RPMI7951 (cell line): ENCODE results near the gene TOP1. TPM values are rescaled to one million over a fixed set of nuclear protein-coding genes. Genes with fewer than 3 reads are reported as not detected.
"Not testable (repeated sequence)": the region's sequence is repeated elsewhere in the genome, so short reads cannot be mapped to it uniquely, and the experiment has no call there.

Experiments
- DNase-seq: peaks from one replicate; pipeline ENCODE4 v3.0.0-alpha.2; 2012; ENCODE audit warnings: low read depth
- total RNA-seq: library from RNA; depleted of rRNA; stranded (reverse); fragments of >200 nt; shearing (Covaris generic); gene quantifications from 2 replicates; pipeline ENCODE4 v1.2.3, GENCODE V29; 2014

Gene TOP1
- total RNA-seq, 1 experiment from 2014 or later, result 18.5 TPM

DNA sequence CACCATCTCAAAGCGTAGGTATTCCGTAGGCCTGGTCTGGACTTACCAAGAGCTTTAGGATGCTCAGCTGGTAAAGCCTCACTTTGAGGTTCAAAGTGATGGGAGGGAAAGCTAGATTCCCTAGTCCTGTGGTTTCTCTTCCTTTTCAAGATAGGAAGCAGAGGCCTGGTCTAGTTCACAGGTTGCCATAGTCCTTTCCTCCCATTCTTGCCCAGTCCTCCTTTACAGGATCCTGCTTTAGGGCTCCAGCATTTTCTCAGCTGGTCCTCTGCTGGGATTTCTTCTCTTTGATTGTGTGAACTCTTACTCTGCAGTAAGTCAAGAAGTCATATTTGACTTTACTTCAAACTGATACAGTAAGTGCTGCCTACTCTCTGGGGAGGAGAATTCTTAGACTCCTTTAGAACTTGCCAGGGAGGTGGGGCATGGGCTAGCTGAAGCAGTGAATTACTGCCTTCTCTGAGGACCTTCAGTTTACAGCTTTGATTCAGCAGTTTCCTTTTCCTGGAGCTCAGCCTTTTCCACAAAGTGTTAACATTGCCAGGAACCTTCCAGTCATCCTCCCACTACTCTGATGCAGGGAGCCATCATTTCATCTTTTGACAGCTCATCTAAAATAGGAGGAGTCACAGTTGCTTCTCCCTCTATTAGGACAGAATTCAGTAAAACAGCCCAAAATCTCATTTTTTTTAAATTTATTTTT lies 65.9 kb downstream of the TOP1 start:
- DNase-seq, result no peak

DNA sequence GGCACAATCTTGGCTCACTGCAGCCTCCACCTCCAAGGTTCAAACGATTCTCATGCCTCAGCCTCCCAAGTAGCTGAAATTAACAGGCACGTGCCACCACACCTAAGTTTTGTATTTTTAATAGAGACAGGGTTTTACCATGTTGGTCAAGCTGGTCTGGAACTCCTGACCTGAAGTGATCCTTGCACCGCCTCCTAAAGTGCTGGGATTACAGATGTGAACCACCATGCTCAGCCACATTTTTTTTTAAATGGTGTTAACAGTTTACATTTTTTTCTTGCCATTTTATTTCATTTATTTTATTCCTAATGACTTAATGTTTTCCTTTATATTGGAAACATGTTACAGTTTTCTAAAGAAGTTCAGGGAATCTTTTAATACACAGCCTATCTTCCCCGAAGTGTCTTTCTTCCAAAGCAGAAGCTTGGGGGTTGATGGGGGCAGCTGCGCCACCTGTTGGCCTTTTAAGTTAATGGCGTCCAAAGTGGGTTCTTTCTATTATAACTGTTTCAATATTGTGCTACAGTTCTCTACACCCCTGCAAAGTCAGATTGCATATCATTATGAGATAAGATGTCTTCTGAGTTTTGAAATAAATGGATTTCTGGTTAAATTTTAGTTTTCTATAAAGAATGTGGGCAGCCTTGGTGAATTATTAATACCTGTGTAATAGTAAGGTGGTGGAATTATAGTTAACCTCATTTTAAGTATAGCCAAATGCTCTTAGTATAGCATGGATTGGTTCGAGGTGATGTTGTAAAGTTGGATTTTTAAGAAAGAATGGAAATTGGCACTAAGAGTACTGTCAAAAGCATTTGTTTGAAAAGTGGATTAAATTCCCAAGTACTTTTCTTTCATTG lies 66.7 kb downstream of the TOP1 start:
- peak; percentile 68 for DNase-seq

DNA sequence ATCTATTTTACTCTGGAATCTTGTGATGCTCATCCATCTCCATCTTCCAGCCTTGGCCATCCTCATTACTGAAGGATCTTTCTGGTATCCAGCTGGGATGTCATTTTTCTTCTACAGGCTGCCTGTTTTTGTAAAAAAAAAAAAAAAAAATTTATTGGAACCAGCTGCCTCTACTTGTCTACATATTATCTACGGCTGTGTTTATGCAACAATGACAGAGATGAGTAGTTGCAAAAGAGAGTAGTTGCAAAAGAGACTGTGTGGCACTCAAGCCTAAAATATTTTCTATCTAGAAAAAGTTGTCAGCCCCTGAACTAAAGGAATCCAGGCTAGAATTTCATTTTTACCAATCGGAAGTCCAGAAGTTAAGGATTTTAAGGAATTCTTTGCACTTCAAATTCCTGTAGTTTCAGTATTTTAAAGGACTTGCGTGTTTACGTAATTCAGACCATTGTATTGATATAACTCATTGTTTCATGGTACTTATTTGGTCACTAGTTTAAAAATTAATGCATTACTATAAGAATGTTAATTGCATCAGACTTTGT lies 70.2 kb downstream of the TOP1 start:
- no peak for DNase-seq

DNA sequence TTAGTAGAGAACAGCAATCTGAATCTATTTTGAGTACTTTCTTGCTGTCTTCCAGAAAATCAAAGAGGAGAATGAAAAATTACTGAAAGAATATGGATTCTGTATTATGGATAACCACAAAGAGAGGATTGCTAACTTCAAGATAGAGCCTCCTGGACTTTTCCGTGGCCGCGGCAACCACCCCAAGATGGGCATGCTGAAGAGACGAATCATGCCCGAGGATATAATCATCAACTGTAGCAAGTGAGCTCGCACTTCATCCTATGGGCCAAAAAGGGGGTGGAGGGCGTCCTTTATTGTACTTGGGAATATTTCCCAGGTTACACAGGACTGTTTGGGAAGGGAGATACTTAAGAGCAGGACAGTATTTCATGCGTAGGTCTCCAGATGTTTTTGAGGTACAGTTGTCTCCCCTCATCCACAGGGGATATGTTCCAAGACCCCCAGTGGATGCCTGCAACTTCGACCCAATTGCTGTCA lies 71.4 kb downstream of the TOP1 start:
- no peak for DNase-seq

DNA sequence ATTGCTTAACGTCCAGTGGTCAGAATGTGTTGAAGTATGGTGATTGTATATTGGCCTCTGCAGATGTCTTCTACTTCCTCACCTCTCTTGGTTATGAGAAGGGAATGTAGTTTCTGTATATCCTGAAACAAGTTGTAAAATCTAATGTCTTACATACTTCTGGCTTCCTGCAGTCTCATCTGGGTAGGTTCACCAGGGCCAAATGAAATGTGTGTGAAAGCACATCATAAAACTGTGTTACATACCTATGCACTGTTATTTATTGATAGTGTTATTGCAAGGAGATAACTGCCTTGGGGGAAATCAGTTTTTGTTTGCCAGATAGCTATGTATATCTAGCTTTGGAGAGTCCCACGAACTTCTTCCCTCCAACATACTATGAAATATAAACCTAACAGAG lies 73.0 kb downstream of the TOP1 start:
- DNase-seq, result no peak

DNA sequence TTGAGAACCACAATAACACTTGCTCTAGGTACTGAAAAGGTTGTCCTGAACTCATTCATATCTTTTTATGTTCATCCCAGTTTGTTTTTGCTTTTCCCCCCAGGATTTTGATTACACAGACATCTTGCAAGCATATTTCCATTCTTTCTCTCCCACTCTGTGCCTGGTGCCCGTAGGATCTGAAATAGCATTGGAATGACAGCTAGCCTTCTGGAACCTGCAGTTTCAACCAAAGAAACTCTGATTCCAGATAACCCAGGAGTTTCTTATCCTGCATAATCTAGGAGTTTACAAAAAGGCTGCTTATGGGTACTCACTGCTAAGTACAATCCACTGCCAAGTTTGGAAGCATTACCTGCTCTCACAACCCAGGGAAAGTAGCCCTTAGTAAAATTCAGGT lies 79.9 kb downstream of the TOP1 start:
- no peak for DNase-seq

DNA sequence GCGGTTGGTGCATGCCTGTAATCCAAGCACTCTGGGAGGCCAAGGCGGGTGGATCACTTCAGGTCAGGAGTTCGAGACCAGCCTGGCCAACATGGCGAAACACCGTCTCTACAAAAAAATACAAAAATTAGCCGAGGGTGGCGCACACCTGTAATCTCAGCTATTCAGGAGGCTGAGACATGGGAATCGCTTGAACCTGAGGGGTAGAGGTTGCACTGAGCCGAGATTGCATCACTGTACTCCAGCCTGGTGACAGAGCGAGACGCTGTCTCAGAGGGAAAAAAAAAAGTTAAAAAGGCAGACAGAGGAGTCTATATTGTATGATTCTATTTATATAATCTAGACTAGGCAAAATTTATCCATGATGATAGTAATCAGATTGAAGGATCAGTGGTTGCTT lies 81.4 kb downstream of the TOP1 start:
- DNase-seq, result no peak

DNA sequence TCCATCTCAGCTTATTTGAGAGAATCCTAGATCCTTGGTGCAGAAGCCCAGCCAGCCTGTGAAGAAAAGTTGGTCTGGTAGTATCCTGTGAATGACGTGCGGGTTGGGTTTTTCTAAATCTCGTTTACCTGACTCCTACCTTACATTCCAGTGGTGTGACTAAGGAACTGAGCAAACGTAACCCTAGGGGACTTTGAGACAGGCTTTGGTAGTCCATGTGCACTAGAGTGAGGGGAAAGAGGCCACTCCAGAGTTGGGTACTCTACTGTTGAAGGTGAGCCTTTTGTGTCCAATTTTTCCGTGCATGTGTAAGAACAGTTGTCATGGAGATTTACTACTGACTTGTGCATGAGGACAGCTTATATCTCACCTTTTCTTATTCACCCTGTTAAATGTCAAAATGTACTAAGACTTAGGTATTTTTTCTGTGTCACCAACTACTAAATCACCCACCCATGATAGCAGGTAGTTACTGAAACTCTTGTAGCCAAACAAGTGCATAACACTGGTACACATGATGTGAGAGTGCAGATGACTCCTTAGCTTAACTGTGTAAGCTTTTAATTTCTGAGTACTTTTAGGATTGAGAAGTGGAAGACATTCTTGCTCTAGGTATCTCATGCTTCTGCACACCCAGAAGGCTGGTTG lies 82.4 kb downstream of the TOP1 start:
- DNase-seq, result no peak

DNA sequence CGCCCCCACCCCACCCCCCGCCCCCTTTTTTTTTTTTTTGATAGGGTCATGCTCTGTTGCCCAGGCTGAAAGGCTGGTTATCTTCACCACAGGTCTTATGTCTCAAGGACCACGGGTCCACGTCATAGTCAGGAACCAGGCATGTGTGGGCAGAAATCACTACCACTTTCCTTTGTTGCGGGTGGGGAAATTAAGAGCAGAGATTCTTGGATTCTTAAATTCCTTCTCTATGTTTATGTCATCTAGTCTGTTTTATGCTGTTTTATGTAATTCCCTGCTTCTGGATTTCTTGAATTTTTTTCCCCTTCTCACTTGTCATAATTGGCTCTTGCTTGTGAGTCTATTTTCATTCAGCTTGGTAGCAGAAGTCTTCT lies 82.9 kb downstream of the TOP1 start:
- DNase-seq, result no peak

DNA sequence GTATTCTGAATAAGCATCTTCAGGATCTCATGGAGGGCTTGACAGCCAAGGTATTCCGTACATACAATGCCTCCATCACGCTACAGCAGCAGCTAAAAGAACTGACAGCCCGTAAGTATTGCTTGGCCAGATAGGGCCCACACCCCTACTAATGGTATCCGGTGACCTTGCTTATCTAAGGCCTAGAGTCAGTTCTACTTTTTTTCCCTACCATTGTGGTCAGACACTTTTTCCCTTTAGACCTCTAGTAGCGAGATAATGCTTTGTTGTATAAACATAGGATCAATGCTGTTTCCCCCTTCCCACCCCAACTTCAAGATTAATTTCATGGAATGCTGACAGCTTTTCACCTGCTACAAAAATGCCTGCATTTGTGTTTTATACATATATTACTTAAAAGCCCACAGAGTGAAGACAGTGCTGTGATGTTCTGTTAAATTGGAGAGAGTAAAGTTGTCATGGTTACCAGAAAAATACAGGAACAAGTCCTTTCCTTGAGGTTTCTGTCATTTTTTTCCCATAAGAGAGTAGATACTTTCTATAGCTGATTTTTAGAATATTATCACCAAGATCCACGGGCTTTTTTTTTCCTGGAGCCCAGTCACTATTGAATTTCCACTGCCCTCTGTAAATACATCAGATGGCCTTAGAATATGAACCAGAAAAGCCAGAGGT lies 87.8 kb downstream of the TOP1 start:
- no peak for DNase-seq

DNA sequence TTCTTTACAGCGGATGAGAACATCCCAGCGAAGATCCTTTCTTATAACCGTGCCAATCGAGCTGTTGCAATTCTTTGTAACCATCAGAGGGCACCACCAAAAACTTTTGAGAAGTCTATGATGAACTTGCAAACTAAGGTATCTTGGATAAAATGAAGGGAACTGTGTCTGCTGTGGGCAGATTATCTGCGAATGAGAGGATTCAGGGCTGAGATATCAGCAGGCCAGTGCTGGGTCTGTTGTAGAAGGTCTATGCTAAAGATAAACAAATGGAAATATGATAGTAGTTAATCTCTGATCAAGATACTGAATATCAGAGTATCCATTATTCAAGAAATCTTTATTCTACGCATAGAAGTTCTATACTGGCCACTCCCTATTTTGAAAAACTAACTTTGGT lies 89.5 kb downstream of the TOP1 start:
- DNase-seq, result not testable (repeated sequence)

DNA sequence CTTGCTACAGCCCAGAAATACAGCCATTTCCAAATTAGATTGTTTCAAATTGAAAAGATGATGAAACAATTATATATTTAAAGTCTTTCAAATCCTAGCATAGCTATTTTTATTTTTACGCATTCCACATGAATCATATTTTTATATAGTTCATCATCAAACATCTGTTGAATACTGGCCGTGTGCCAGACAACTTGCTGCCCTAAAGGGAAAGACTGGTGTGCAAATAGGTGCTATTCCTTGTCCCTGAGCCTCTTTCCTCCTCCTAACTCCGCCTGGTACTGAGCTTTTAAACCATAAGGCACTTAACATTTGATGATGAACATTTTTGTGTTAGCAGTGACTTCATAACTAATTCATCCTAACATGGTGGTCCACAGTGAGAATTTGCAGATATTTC lies 90.0 kb downstream of the TOP1 start:
- DNase-seq, result no peak

DNA sequence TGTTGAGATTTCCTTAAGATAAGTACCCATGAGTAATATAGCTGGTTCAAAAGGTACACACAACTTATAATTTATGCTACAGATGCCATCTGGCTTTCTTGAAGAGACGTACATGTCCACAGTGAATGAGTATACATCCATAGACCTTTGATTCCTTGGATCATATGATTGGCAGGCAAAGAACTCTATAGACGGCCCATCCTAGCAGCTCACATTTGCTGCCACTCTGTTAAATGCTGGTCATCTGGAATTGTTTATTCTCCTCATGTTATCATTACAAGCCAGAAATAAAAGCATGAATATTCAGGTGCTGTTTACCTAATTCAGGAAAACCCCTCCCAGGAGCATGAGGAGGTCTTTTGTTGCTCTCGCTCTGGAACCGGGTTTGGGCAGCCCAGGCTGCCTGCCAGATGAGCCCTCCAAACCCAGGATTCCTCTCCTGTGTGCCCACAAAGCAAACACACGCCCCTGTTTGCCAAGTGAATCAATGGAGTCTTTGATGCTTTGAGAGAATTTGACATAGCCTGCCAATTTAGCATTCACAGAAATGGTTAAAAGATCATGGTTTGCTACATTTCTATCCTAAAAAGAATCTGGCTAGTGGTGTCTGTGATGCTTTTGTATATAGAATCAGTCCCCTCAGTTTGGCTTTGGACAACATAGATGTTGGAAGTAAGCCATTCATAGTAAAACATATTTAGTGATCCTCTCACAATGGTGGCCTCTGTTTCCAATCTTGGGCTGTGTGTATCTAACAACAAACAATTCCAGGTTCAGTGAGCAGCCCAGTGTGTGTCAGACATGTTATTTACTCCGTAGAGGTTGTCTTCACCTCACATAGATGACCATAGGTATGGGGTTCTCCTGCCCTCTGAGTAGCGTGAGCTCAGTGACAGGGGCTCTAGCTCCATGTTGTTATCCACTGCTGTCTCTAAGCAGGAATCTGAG lies 91.3 kb downstream of the TOP1 start:
- peak; percentile 45 for DNase-seq

DNA sequence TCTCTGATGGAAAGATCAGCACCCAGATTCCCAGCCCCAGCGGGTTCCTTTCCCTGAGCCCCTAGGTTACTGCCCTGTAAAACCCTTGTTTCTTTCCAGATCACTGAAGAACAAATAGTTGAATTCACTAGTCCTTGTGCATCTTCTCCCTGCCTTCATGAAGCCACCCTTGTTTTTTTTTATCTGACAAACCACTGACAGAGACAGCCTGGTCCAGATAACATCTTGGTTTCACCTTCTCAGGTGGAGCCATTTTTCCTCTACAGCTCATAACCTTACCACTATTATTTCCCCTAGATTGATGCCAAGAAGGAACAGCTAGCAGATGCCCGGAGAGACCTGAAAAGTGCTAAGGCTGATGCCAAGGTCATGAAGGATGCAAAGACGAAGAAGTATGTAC lies 92.8 kb downstream of the TOP1 start:
- no peak for DNase-seq

DNA sequence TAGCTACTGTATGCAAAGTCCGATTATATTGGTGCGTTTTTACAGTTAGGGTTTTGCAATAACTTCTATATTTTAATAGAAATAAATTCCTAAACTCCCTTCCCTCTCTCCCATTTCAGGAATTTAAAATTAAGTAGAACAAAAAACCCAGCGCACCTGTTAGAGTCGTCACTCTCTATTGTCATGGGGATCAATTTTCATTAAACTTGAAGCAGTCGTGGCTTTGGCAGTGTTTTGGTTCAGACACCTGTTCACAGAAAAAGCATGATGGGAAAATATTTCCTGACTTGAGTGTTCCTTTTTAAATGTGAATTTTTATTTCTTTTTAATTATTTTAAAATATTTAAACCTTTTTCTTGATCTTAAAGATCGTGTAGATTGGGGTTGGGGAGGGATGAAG lies 95.0 kb downstream of the TOP1 start:
- no peak for DNase-seq

DNA sequence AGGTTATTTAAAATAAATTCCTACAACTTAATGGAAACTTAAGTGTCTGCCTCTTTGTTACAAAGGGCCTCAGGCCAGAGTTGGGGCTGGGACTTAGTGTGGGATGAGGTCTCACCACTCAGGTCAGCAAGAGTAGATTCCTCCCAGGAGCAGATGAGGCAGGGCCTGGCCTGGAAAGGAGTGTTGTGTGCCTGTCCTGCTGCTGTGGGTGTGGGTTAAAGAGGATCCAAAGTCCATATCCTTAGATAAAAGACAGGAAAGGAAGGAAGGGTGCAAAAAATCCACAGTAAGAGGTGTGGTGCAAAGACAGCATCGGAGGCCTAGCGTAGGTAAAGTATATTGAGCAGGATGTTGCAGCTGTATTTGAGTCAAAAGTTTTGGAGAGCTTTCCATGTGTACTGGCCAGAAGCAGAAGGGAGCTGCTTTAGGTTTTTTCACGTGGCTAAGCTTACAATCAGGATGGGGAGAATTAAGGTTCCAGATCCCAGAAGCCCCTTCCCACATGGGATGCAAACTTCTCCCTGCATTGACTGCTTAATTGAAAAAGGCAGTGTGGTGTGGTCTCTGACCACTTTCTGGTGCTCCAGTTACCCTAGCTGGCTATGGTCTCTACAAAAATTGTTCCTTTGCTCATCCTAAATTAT lies 96.0 kb downstream of the TOP1 start:
- no peak for DNase-seq

DNA sequence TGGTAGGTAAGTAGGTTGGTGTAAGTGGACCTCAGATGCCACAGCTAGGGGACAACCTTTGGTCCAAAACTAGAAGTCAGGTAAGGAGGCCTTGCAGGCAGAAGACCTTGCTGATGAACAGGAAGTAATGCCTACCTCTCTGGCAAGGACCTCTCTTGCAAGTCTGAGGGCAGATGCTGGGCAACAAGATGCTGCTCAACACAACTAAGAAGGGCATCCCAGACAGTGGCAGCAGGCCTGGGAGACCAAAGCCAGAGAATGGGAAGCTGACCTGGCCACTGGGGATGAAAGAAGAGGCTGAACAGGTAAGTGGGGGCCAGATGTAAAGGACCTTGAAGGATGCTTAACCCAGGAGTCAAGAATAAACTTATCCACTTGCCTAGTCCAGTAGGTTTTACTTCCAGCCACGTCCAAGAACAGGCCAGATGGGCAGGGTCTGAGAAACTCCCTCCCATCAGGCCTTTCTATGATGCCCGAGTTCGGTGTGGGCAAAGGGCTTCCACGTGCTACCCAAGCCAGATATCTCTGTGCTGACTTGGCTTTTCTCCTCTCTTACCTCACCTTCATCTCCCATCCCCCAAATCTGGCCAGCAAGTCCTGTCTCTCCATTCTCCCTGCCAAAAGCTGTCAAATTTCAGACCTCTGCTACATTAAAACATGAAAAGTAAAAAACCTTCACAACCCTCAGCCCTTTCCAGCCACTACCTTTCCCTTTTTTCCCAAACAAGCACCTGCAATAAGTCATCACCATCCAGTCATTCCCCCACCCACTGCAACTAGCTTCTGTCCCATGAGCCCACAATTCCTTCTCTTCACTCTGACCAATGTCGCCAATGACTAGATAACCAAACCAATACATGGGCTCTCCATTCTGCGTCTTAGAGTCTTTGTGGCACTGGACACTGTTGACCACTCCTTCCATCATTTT lies 97.2 kb downstream of the TOP1 start:
- no peak for DNase-seq

DNA sequence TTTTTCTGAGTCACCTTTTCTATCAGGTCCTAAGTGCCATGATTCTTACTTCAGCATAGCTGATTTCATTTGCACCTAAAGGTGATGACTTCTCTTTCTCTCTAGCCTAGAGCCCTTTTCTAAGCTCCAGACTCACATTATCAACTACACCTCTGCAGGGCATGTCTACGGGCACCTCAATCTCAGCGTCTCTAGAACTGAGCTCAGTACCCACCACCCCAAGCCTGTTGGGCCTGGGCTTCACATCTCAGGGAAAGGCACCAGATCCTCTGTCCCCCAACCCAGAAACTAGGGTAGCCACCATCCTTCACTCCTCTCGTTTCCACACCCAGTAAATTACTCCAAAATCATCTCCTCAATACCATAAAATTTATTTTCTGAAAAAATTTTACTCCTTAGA lies 98.1 kb downstream of the TOP1 start:
- no peak for DNase-seq

DNA sequence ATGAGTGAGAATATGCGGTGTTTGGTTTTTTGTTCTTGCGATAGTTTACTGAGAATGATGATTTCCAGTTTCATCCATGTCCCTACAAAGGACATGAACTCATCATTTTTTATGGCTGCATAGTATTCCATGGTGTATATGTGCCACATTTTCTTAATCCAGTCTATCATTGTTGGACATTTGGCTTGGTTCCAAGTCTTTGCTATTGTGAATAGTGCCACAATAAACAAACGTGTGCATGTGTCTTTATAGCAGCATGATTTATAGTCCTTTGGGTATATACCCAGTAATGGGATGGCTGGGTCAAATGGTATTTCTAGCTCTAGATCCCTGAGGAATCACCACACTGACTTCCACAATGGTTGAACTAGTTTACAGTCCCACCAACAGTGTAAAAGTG lies 99.7 kb downstream of the TOP1 start:
- DNase-seq, result not testable (repeated sequence)
